Thymus (tissue), 11 donors: Measurements from ENCODE around the gene MPZL1. TPM values are rescaled to one million over a fixed set of nuclear protein-coding genes. Genes with fewer than 3 reads are reported as not detected.

Experiments
- DNase-seq, 9 donors: peaks; one replicate each; pipeline ENCODE4 v3.0.0-alpha.2; 2013; ENCODE audit warnings: low spot score in 9 of 9, low read depth in 6 of 9, missing footprints in 1 of 9
- H3K27ac ChIP-seq, 2 donors: one replicate each; pipeline ENCODE4 v1.5.1; 2013; ENCODE audit warnings: control low read depth in 1 of 2, low read depth in 1 of 2, low read length in 1 of 2, mild to moderate bottlenecking in 1 of 2, moderate library complexity in 1 of 2
- H3K27me3 ChIP-seq, 2 donors: one replicate each; pipeline ENCODE4 v1.5.1; 2013; ENCODE audit warnings: low read length in 1 of 2; ENCODE audit not compliant: control insufficient read depth in 2 of 2, insufficient read depth in 1 of 2
- H3K36me3 ChIP-seq, 2 donors: one replicate each; pipeline ENCODE4 v1.5.1; 2013; ENCODE audit warnings: low read length in 1 of 2, mild to moderate bottlenecking in 1 of 2, moderate library complexity in 1 of 2; ENCODE audit not compliant: control insufficient read depth in 2 of 2, insufficient read depth in 2 of 2
- H3K4me1 ChIP-seq, 2 donors: one replicate each; pipeline ENCODE4 v1.5.1; 2013; ENCODE audit warnings: low read length in 2 of 2; ENCODE audit not compliant: control insufficient read depth in 2 of 2, insufficient read depth in 2 of 2
- H3K4me3 ChIP-seq, 2 donors: one replicate each; pipeline ENCODE4 v1.5.1; 2013; ENCODE audit warnings: low read length in 2 of 2, control low read depth in 1 of 2, mild to moderate bottlenecking in 1 of 2
- H3K9me3 ChIP-seq, 2 donors: one replicate each; pipeline ENCODE4 v1.5.1; 2013; ENCODE audit warnings: low read length in 1 of 2, mild to moderate bottlenecking in 1 of 2; ENCODE audit not compliant: control insufficient read depth in 2 of 2, insufficient read depth in 1 of 2
- WGBS: extraction: QIAGEN DNeasy Blood & Tissue Kit; methylation state at CpG from one replicate; pipeline ENCODE4 v1.1.7; 2013; 5-methylcytosine and 5-hydroxymethylcytosine counted together
- polyA plus RNA-seq: library from polyadenylated mRNA; stranded (reverse); fragments of 200-250 nt; gene quantifications from one replicate; pipeline ENCODE4 v1.2.3, GENCODE V29; 2013
- total RNA-seq: library from RNA; stranded (reverse); fragments of 120-200 nt; gene quantifications from one replicate; pipeline ENCODE4 v1.2.4, GENCODE V29; 2013
- donor health status: healthy.

Gene MPZL1
- total and polyA plus RNA-seq, 2 donors = 23.4 to 26.0 TPM

DNA sequence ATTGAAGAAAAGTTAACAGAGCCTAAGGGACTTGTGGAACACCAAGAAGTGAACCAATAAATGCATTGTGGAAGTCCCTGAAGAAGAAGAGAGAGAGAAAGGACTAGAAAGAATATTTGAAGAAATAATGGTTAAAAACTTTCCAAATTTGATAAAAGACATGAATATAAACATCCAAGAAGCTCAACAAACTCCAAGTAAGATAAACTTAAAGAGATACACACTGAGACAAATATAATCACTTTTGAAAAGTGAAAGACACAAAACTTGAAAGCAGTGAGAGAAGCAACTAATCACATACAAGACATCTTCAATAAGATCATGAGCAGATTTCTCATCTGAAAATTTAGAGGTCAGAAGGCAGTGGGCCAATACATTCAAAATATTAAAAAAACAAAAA is 91.2 kb downstream of the MPZL1 start:
- Histone ChIP-seq H3K27me3 (no peaks in the 10 kb centered on the region), H3K9me3 (no peaks in the 10 kb centered on the region), H3K4me1 (no peaks in the 10 kb centered on the region), H3K27ac (no peak overlapping the region), H3K36me3 (no peaks in the 10 kb centered on the region), H3K4me3 (no peak overlapping the region)
- no peak for DNase-seq

DNA sequence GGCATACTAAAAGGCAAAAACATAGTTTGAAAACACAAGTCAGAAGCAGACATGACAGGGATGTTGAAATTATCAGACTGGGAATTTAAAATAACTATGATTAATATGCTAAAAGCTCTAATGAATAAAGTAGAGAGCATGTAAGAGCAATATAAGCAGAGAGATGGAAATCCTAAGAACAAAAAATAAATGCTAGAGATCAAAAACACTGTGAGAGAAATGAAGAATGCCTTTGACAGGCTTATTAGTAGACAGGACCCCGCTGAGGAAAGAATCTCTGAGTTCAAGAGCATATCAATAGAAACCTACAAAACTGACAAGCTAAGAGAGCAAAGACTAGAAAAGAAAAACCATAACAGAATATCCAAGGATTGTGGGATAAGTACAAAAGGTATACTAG is 93.9 kb downstream of the MPZL1 start:
- H3K4me1 ChIP-seq = peaks cover 0 to 5% of the 10 kb centered on the region in 2 donors
- peaks cover 0 to 1% of the 10 kb centered on the region in 2 donors for H3K27me3 ChIP-seq
- H3K27ac ChIP-seq = no peak overlapping the region
- no peak overlapping the region for H3K4me3 ChIP-seq
- 99% methylated on average over 1 of the region's 1 CpG for WGBS
- no peaks in the 10 kb centered on the region for H3K36me3 ChIP-seq
- no peaks in the 10 kb centered on the region for H3K9me3 ChIP-seq
- DNase-seq = no peak

- peak in 2 of 9 donors; percentile 18 to 32 for DNase-seq
- Histone ChIP-seq H3K9me3 (no peaks in the 10 kb centered on the region), H3K36me3 (no peaks in the 10 kb centered on the region), H3K4me1 (peaks cover 2 to 8% of the 10 kb centered on the region in 2 donors), H3K27me3 (peaks cover 0 to 3% of the 10 kb centered on the region in 2 donors), H3K27ac (peak overlapping the region in 1 of 2 donors; percentile 25), H3K4me3 (peak overlapping the region; percentile 28 to 30)
- 14% methylated on average over 35 of the region's 35 CpGs for WGBS
Observed at GRCh38 chr1:167819849-167820683, 98.3 kb downstream of the MPZL1 start.

DNA sequence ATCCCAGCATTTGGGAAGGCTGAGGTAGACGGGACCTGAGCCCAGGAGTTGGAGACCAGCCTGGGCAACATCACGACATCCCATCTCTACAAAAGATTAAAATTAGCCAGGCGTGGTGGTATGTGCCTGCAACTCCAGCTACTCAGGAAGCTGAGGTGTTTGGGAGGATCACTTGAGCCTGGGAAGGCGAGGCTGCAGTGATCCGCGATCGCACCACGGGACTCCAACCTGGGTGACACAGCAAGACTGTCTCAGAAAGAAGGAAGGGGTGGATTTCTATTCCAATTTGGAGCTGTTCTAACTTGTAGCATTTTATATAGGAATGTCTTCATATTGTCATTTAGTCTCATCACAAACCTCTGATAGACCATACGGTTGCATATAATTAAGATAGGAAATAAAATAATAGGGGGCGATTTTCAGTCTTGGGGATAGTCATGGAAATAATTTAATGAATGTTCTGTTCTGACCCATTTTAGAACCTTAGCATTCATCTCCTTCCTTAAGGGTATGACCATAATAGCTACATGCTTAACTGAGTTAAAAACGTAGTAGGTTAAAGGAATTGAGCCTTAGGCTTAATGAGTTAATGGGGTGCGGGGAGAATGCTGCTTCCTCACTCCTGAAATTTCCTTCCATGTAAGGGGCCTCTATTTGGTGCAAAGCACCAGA is 99.0 kb downstream of the MPZL1 start:
- Histone ChIP-seq H3K27ac (no peak overlapping the region), H3K9me3 (no peaks in the 10 kb centered on the region), H3K36me3 (no peaks in the 10 kb centered on the region), H3K4me3 (no peak overlapping the region), H3K4me1 (peaks cover 2 to 8% of the 10 kb centered on the region in 2 donors), H3K27me3 (peaks cover 0 to 3% of the 10 kb centered on the region in 2 donors)
- no peak for DNase-seq
- 94% methylated on average over 12 of the region's 12 CpGs for WGBS

- H3K4me1 ChIP-seq = peaks cover 2 to 8% of the 10 kb centered on the region in 2 donors
- no peaks in the 10 kb centered on the region for H3K9me3 ChIP-seq
- no peak for DNase-seq
- H3K27ac ChIP-seq = no peak overlapping the region
- WGBS = 99% methylated on average over 6 of the region's 6 CpGs
- H3K36me3 ChIP-seq = no peaks in the 10 kb centered on the region
- H3K4me3 ChIP-seq = no peak overlapping the region
- peaks cover 0 to 3% of the 10 kb centered on the region in 2 donors for H3K27me3 ChIP-seq
Observed at GRCh38 chr1:167821356-167821685, 99.5 kb downstream of the MPZL1 start.

GRCh38 chr1:167821969-167822685 is 100.3 kb downstream of the MPZL1 start:
- 86% methylated on average over 4 of the region's 4 CpGs for WGBS
- no peak overlapping the region for H3K27ac ChIP-seq
- H3K27me3 ChIP-seq = peaks cover 0 to 3% of the 10 kb centered on the region in 2 donors
- peak in 2 of 9 donors; percentile 9 to 18 for DNase-seq
- H3K36me3 ChIP-seq = no peaks in the 10 kb centered on the region
- H3K4me3 ChIP-seq = no peak overlapping the region
- H3K4me1 ChIP-seq = peaks cover 2 to 8% of the 10 kb centered on the region in 2 donors
- no peaks in the 10 kb centered on the region for H3K9me3 ChIP-seq

- Histone ChIP-seq H3K9me3 (no peaks in the 10 kb centered on the region), H3K27ac (no peak overlapping the region), H3K4me3 (no peak overlapping the region), H3K36me3 (no peaks in the 10 kb centered on the region), H3K4me1 (peaks cover 2 to 8% of the 10 kb centered on the region in 2 donors), H3K27me3 (peaks cover 0 to 3% of the 10 kb centered on the region in 2 donors)
- 91% methylated on average over 9 of the region's 9 CpGs for WGBS
- no peak for DNase-seq
Observed at GRCh38 chr1:167824163-167824794, 102.5 kb downstream of the MPZL1 start.

GRCh38 chr1:167825419-167826079 is 103.8 kb downstream of the MPZL1 start:
- Histone ChIP-seq H3K4me1 (peaks cover 2% of the 10 kb centered on the region in 2 donors), H3K36me3 (no peaks in the 10 kb centered on the region), H3K27ac (no peak overlapping the region), H3K4me3 (no peak overlapping the region), H3K27me3 (peaks cover 0 to 2% of the 10 kb centered on the region in 2 donors), H3K9me3 (no peaks in the 10 kb centered on the region)
- DNase-seq = no peak
- WGBS = 93% methylated on average over 4 of the region's 4 CpGs
